GM18498 (cell line): ENCODE measurements around the gene FNDC3B.

Source experiments
- ATAC-seq: cut with Tn5 transposase; IDR thresholded peaks from one replicate; pipeline ENCODE4 v1.9.1; 2021; ENCODE audit warnings: mild to moderate bottlenecking, moderate library complexity; ENCODE audit not compliant: unreplicated experiment

The FNDC3B gene

DNA sequence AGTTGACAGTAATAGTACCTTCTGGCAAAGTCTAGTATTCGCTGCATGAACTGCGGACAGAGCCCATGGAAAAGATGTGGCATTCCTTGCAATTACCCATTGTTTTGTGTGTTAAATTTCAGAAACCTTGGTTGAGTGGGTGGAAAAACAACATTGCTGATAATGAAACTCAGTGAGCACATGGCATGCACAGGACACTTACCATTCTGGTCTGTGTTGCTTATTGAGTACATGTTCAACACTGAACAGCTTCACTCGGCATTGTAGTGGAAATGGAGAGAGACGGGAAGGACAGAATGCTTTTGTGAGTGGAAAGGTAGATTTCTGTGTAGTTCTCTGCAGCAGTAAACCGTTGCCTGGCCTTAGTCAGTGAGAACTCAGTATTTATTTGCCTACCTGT, 165.3 kb downstream of the FNDC3B start:
- no peak for ATAC-seq

DNA sequence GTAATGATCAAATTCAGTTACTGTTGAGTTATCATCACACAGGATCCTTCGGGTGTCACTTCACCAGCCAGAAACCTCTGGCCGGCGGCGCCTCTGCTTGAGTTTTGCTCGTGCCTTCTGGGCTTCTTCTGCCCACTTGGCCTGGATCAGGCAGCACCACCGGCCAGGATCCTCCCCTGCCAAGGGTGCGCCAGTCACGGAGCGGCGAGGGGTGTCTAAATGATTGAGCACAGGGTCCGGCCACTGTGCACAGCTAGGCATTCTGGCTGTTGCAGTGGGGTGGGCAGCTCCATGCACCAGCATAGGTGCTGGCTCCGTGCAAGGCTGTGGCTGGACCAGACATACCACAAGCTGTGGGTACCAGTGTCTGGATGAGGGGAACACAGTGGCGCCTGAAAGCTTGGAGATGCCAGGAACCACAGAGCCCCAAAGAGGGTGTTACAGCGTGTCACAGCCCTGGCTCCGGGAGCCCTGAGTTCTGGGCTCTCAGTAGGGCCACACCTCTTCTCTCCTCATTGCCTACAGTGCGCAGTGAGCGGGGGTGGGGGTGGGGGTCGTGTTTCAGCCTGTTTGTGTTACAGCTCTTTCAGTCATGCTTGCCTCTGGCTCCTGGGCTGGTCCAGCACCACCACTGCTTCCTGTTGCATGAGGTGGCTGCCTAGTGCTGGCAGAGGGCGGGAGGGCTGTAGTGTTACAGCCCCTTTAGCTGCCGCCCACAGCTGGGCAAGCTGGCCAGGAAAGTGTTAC, 169.4 kb downstream of the FNDC3B start:
- ATAC-seq: no peak

DNA sequence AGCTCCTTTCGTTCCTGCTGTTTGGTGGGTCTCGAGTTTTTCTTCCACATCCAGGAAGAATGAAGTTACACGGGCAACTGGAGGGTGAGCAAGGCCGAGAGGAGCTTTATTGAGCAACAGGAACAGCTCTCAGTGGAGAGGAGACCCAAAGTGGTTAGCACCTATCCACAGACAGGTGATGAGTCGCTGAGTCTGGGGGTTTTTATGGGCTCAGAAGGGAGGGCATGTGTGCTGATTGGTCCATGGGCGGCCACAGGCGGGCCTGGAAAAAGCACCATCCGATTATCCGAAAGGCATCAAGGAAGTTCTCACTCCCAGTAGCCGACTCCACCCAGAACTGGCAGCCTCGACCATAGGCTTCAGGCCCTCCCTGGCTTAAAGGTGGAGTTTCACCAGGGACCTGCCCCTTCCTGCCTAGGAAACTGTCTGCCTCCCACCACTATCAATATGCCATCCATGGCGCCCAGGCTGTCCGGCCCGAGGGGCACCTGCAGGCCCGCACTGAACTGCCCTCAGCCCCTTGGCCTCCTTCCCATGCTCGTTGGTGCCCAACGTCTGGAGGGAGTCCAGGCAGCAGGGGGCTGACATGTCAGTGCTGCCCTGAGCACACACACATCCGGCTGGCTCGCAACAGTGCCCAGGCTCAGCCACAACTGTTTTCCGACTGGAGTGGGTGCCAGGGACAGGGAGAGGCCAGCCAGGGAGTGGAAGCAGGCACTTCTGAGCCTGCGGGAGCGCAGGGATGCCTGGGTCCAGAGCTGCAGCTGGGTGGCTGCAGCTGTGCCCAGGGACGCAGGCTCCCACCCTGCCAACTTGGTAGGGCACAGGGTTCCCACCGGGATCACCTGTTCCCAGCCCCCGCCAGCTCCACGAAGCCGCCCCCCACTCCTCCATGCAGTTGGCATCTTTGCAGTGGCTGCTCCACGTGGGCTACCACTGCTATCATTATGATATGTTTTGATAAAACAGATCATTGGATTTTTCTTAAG, 170.2 kb downstream of the FNDC3B start:
- no peak for ATAC-seq

DNA sequence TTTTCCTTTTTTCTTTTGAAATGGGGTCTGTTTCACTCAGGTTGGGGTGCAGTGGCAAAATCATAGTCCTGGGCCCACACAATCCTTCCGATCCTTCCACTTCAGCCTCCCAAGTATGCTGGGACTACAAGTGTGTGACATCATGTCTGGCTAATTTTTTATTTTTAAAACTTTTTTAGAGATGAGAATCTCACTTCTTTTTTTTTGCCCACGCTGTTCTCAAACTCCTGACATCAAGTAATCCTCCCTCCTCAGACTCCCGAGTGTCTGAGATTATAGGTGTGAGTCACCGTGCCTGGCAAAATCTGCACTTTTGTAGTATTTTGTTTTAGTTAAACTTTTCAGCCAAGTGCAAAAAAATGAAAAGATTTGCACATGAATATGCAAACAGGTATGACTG, 171.0 kb downstream of the FNDC3B start:
- ATAC-seq: no peak

DNA sequence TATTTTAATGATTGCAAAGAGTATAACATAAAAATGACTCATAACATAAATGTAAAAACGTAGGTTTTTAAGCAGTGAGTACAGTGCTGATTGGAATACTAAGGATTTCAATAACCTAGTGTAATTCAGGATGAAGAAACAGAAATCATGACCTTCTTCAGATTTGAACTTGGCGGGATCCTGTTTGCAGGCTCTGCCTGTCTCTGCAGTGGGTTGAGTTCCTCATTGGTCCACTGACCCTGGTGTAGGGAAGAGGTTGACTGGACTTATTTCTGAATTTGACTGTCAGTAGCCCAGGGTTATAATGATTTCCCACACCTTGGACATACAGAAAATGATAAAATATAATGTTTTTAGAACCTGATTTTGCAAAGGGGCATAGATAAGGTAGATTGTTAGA, 171.7 kb downstream of the FNDC3B start:
- no peak for ATAC-seq

DNA sequence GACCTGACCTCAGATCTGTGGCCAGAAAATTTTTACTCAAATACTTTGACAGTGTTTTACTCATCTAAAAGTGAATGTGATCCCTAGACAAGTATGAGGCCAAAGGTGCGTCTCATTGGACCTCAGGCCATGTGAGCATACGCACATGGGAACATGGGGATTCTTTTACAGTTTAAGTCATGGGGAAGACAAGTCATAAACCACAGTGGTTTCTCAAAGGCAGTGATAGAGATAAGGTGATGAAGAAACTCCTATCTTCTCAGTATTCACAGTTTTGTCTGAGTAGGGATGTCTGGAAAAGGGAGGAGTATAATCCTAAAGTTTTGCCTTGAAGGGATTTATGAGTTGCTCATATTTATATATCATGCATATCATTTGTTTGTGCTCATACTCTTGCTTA, 173.8 kb downstream of the FNDC3B start:
- peak; percentile 49 for ATAC-seq

DNA sequence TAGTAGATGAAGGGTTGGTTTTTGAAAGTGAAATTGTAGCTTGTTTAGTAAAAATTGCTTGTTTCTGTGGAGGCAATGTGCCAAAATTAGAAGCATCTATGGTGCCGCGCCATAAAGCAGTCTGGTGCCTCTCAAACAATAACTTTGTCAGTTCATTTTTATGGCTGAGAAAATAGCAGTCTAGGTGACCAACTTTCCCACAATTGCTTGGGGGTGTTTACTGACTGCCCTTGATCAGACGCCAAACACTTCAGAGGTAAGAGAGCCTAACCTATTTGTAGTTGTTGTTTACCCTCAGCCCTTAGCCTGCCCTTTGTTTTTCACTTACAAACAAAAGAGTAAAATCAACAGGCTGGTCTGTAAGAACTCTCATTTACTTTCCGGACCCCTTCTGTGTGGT, 174.5 kb downstream of the FNDC3B start:
- ATAC-seq: peak; percentile 16

DNA sequence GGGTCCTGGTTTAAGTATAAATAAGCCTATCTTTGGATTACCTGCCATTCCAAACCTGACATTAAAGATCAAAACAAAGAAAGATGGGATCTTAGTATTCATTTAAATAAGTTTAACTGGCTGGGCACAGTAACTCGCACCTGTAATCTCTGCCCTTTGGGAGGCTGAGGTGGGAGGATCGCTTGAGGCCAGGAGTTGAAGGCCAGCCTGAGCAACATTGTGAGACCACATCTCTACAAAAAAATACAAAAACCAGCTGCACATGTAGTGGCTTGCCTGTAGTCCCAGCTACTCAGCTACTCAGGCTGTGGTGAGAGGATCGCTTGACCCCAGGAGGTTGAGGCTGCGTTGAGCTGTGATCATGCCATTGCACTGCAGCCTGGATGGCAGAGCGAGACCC, 176.9 kb downstream of the FNDC3B start:
- ATAC-seq: no peak

DNA sequence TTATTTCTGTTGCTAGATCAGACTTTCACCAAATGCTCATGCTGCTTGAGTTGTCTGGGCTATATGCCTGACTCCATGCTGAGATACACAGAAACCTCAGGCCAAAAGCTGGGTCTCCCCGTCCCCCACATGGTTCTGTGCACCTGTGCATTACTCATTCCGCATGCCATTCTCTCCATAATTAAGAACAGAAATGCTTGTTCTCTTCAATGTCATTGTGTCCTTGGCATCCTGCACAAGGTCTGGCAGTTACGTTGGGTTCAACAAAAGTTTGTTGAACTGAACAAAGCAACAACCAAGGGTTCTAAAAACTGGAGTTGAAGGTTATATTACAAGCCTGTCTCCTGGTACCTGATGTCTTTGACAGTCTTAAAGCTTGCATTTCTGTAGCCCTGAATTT, 177.5 kb downstream of the FNDC3B start:
- no peak for ATAC-seq

DNA sequence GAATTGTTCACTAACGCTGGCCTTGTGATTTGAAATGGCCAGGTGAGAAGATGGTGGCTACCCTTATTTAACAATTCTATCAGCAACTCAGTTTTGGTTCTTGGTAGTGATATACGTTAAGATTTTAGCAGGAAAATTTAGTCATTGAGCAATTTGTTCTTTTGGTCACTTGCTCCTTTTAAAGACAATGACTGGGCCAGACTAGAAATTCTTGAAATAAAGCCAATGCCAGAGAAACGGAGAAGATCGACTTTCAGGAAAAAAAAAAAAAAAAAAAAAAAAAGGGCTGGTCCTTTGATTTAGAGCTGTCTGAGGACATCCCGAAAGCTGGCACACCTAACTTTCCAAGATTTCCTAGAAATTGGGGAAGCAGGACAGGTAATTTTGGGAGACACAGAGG, 178.5 kb downstream of the FNDC3B start:
- ATAC-seq: no peak

DNA sequence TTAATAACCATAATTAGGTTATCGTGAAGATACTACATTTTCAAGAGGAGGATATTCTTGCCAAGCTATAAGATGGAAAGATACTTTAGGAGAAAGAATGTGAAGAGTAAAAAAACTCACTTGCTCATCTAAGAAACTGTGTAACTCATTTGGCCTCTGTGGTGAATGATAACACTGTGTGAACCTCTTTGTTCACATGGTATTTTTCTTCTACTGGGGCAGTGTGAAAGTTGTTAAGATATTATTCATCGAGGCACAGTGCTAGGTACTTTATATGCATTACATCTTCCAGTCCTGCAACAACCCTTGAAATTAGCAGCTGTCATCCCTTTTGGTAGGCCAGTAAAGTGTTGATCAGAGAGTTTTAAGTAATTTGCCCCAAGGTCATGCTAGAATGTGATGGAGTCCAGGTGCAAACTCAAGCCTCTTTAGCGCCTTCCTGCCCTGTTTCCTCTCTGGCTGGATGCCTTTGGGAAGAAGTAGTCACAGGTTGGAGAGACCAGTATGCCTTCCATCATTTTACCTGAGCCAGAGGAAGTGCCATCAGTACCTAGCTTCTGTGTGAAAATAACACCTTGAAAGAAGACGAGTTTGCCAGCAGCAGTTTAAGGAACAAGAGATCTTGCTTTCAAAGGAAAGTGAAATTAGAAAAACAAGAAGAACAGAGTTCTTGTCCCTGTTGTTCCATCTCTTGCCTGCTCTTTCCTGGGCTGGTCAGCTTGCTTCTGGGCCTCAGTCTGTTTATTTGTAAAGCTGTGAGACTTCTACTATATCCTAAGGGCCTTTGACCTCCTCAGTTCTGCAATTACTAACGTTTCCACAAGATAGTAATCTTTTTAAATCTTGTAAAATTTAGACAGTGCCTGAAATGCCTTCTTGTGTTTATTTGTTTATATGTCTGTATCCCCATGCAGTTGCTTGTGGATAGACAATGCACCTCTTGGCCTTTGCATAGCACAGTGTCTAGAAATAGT, 179.3 kb downstream of the FNDC3B start:
- peak; percentile 42 for ATAC-seq

DNA sequence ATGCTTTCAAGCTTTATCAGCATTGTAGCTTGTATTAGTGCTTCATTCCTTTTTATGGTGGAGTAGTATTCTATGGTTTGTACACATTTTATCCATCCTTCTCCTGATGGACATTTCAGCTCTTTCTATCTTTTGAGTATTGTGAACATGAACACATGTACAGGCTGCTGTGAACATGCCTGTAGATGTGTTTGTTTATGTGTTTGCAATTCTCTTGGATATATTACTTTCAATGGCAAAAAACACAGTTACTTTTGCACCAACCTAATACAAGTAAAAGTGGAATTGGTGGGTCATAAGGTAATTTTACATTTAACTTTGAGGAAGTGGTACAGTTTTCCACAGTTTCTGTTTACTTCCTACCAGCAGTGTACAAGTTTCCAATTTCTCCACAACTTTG, 180.4 kb downstream of the FNDC3B start:
- no peak for ATAC-seq

DNA sequence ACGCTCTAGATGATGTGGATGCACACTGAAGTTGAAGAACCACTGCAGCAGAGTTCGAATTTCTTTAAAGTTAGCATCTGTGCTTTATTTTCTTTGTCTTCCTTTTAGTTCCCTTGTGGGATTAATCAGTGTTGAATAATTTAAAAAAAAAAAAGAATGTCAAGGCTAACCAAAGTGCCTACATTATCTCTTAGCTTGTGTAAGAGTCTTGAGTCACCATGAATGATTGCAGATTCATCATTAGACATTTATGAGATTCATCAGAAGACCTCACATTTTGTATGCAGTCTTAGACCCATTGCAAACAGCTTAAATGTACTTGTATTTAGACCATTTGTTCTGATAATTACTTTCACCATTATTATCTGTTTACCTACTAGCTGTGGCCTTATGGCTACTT, 182.2 kb downstream of the FNDC3B start:
- no peak for ATAC-seq

DNA sequence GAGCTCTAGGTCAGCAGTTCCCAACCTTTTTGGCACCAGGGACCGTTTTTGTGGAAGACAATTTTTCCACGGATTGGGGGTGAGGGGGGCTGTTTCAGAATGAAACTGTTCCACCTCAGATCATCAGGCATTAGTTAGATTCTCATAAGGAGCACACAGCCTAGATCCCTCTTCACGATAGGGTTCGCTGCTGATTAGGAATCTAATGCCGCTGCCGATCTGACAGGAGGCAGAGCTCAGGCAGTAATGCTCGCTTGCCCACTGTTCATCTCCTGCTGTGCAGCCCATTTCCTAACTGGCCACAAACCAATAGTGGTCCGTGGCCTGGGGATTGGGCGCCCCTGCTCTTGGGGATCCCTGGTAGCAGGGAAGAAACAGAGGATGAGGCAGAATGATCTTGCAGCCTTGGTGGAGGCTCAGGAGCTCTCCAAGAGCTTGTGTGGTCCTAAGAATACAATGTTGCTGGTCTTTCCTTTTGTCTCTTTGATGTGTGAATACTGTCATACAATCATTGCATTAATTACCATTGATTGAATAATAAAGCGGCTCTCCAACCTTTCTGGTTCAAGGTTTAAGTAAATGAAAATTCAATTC, 183.2 kb downstream of the FNDC3B start:
- no peak for ATAC-seq

DNA sequence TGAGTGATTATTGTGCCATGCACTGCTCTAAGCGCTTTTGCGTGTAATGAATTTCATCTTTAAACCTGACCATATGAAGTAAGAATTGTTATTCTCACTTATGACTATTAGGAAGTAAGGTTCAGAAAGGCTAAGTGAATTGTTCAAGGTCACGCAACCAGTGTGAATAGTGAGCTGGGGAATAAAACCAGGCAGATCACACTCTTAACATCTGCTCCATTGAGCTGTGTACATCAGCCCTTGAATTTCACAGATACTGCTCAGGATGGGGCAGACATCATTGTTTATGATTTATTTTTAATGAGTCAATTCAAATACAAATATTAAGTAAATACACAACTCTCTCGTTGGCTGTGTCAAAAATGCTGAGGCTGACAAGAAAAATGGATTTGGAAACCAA, 184.5 kb downstream of the FNDC3B start:
- ATAC-seq: no peak

DNA sequence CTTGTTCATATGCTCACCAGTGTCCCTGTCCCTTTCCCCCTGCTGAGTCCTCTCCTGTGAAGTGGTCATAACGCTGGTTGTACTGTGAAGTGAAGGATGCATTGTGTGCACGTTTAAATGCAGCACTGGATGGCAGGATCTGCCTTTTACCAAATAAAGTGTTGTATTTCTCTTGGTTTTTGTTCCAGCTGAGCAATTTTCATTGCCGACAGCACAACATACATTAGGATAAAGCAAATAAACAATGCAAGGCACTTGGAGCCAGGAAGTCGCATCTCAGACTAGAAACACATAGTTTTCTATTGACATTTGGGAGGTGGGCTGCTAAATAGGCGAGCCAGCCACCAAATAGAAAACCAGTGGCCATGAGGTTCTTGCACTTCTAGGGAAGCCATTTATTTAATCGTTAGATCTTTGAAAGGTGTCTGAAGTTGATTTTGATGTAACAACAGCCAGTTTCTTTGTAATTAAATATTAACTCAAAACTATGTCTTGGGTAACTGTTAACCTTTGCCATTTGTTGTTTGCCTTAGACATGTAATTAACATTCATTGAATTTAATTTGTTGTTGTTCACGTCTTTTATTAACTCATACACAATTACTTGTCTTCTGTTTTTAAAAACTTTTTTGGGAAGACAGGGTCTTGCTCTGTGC, 185.3 kb downstream of the FNDC3B start:
- no peak for ATAC-seq

DNA sequence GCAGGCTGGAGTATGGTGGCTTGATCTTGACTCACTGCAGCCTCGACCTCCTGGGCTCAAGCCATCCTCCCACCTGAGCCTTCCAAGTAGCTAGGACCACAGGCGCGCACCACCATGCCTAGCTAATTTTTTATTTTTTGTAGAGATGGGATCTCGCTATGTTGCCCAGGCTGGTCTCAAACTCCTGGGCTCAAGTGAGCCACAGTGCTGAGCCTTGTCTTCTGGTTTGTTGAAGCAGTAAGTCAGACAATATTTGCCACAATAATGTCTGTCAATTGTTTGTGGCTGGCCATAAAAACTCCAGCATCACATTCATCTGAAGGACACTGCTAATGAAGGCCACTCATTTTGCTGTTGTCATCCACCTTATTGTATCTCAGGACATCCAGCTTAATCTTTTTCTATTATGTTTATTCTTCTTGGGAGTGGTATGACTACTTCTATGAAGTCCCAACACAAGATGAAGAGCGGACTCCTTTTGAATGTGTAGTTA, 185.9 kb downstream of the FNDC3B start:
- ATAC-seq: no peak

DNA sequence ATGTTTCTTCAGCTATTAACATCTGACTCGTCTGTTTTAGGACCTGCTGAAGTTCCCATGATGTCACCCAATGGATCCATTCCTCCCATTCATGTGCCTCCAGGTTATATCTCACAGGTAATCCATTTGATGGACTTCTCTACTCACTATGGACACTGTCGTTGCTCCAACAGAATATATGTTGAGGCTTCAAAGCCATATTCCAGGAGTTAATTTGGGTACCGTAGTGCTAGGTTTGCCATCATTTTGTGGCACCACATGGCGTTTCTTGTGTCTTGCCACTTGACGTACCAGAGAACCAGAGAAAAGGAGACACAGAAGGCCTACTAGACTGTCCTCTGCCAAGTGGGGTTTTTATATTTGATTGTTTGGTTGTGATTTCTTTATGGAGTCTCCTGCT, 187.5 kb downstream of the FNDC3B start:
- no peak for ATAC-seq

DNA sequence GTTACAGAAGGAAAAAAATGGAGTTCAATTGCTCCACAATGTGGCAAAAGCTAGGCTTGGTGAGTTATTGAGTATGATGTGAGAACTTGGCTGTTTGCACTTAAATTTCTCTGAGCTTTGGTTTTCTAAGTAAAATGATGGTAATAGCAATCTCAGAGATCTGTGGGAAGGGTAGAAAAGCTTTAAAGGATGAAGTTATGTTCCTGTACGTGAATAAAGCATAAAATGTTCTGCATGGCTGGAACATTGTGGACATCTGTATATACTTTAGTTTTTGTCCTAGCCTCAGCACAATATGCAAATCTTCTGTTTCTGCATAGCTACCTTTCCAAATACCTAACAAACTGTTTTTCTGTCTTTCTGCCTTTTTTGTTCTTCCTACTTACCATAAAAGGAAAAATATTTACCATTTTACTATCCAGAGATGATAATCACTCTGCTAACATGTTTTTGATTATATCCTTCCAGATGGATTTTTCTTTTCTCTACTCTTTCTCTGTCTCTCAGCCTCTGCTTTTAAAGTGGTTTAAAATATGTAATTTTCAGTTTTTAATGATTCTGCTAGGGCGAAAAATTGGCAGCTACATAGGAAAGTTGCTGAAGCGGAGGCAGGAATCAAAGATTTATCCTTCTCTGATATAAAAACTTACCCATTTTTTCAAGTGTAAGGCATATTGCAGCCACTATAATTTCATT, 188.1 kb downstream of the FNDC3B start:
- no peak for ATAC-seq
